Sigmoid colon (tissue), 7 donors: ENCODE data around the gene FAM43B. TPM values are rescaled to one million over a fixed set of nuclear protein-coding genes. Genes with fewer than 3 reads are reported as not detected.

ENCODE experiments used
- DNase-seq: peaks from one replicate; pipeline ENCODE4 v3.0.0-alpha.2; 2019
- H3K27ac ChIP-seq, 4 donors: fragments of 200-600 bp; sonication (generic); one replicate each; pipeline ENCODE4 v1.5.1; 2016 to 2019; ENCODE audit warnings: mild to moderate bottlenecking in 1 of 4
- H3K27me3 ChIP-seq, 3 donors: fragments of 200-600 bp; sonication (generic); one replicate each; pipeline ENCODE4 v1.5.1; 2019; ENCODE audit warnings: mild to moderate bottlenecking in 1 of 3
- H3K36me3 ChIP-seq, 4 donors: fragments of 200-600 bp; sonication (generic); one replicate each; pipeline ENCODE4 v1.5.1; 2016 to 2019
- H3K4me1 ChIP-seq, 4 donors: fragments of 200-600 bp; sonication (generic); one replicate each; pipeline ENCODE4 v1.5.1; 2017 to 2019
- H3K4me3 ChIP-seq, 4 donors: fragments of 200-600 bp; sonication (generic); one replicate each; pipeline ENCODE4 v1.5.1; 2017 to 2019; ENCODE audit warnings: mild to moderate bottlenecking in 2 of 4, moderate library complexity in 1 of 4
- H3K9me3 ChIP-seq, 4 donors: fragments of 200-600 bp in 3 of 4; sonication (generic) in 3 of 4; one replicate each; pipeline versions ENCODE4 v1.5.1 to v1.6.1; 2013 to 2019
- CTCF ChIP-seq, 4 experiments: fragments of 450-650 bp in 3 of 4; fragments of 200-600 bp in 1 of 4; IDR thresholded peaks; one replicate each; pipeline ENCODE4 v1.5.1; 2016 to 2019; ENCODE audit warnings: antibody characterized with exemption in 4 of 4, mild to moderate bottlenecking in 3 of 4, moderate library complexity in 2 of 4
- EP300 ChIP-seq, 4 donors: sonication (generic); formaldehyde crosslinking; IDR thresholded peaks; one replicate each; pipeline ENCODE4 v1.6.1; 2017; ENCODE audit warnings: antibody characterized with exemption in 4 of 4
- POLR2A ChIP-seq, 2 donors: fragments of 450-650 bp; IDR thresholded peaks; one replicate each; pipeline ENCODE4 v1.6.1; 2016; ENCODE audit warnings: antibody characterized with exemption in 2 of 2, mild to moderate bottlenecking in 2 of 2, moderate library complexity in 2 of 2
- POLR2AphosphoS5 ChIP-seq, 4 donors: sonication (generic); formaldehyde crosslinking; IDR thresholded peaks; one replicate each; pipeline ENCODE4 v1.6.1; 2017; ENCODE audit warnings: antibody characterized with exemption in 4 of 4
- WGBS, 2 donors: extraction: QIAGEN DNeasy Blood & Tissue Kit; methylation state at CpG; one replicate each; pipeline ENCODE4 v1.1.7; 2013; 5-methylcytosine and 5-hydroxymethylcytosine counted together
- intact Hi-C: fragments of 100-400 bp; cut with DNase I; formaldehyde crosslinking; loops from one replicate; pipeline ENCODE4 v1.15.1; 2023
- polyA plus RNA-seq, 3 donors: library from polyadenylated mRNA; stranded (reverse); fragments of 200-250 nt; gene quantifications; one replicate each; pipeline ENCODE4 v1.2.3, GENCODE V29; 2013
- total RNA-seq, 4 donors: library from RNA; depleted of rRNA; stranded (reverse); fragments of >200 nt; gene quantifications; one replicate each; pipeline ENCODE4 v1.1.0, GENCODE V29; 2016
- donor health status: healthy with polysubstance abuse.
- donor health status: Bipolar disorder and iron deficiency.
- donor health status: healthy.

Gene FAM43B
- total and polyA plus RNA-seq, 7 donors: 0.23 to 1.7 (median 1.1) TPM; not detected in 1

- no peak for DNase-seq
- 65 to 70% methylated on average over 13 of the region's 13 CpGs for WGBS, 2 donors
- intact Hi-C loops: no loop called here
- H3K9me3 ChIP-seq: no peaks in the 10 kb centered on the region
- H3K4me1 ChIP-seq: no peaks in the 10 kb centered on the region
- H3K4me3 ChIP-seq: no peak overlapping the region
- no peaks in the 10 kb centered on the region for H3K36me3 ChIP-seq
- no peak overlapping the region for H3K27ac ChIP-seq
- no peak for TF ChIP-seq EP300 (IDR thresholded peaks at IDR 0.05)
- TF ChIP-seq CTCF (IDR thresholded peaks at IDR 0.05): no peak
- TF ChIP-seq POLR2AphosphoS5 (IDR thresholded peaks at IDR 0.05): no peak
- no peak for TF ChIP-seq POLR2A (IDR thresholded peaks at IDR 0.05)
- peaks cover 0 to 7% (median 0%) of the 10 kb centered on the region in 3 donors for H3K27me3 ChIP-seq
Observed at GRCh38 chr1:20578721-20579395, 26.5 kb downstream of the FAM43B start.

GRCh38 chr1:20584890-20585289 lies 32.5 kb downstream of the FAM43B start:
- Histone ChIP-seq H3K4me3 (no peak overlapping the region), H3K9me3 (no peaks in the 10 kb centered on the region), H3K4me1 (peaks cover 0 to 12% (median 8%) of the 10 kb centered on the region in 4 donors), H3K36me3 (no peaks in the 10 kb centered on the region), H3K27me3 (peaks cover 0 to 32% (median 28%) of the 10 kb centered on the region in 3 donors), H3K27ac (no peak overlapping the region)
- intact Hi-C loops: no loop called here
- 58 to 77% methylated on average over 2 of the region's 2 CpGs for WGBS, 2 donors
- TF ChIP-seq POLR2AphosphoS5 (IDR thresholded peaks at IDR 0.05) (no peak), POLR2A (IDR thresholded peaks at IDR 0.05) (no peak), EP300 (IDR thresholded peaks at IDR 0.05) (no peak), CTCF (IDR thresholded peaks at IDR 0.05) (no peak)
- DNase-seq: no peak

- Histone ChIP-seq H3K36me3 (no peaks in the 10 kb centered on the region), H3K4me3 (no peak overlapping the region), H3K27me3 (peaks cover 0 to 45% (median 36%) of the 10 kb centered on the region in 3 donors), H3K4me1 (peaks cover 0 to 14% (median 8%) of the 10 kb centered on the region in 4 donors), H3K9me3 (no peaks in the 10 kb centered on the region), H3K27ac (peak overlapping the region in 1 of 4 donors; percentile 10)
- no peak for TF ChIP-seq CTCF (IDR thresholded peaks at IDR 0.05)
- TF ChIP-seq POLR2A (IDR thresholded peaks at IDR 0.05): no peak
- WGBS, 2 donors: 66 to 85% methylated on average over 10 of the region's 10 CpGs
- intact Hi-C loops: no loop called here
- no peak for DNase-seq
Observed at GRCh38 chr1:20586953-20587660, 34.7 kb downstream of the FAM43B start.

- H3K27ac ChIP-seq: peak overlapping the region in 2 of 4 donors; percentile 10 to 69
Observed at GRCh38 chr1:20587661-20588053, 35.3 kb downstream of the FAM43B start.

GRCh38 chr1:20588634-20589225 lies 36.4 kb downstream of the FAM43B start, which contains the start of gene CDA:
Gene CDA, plus strand, starts transcription at chr1:20589097. Its CDS starts 33 bp downstream, at chr1:20589130.
- intact Hi-C loops: no loop called here
- TF ChIP-seq POLR2AphosphoS5 (IDR thresholded peaks at IDR 0.05) (no peak), EP300 (IDR thresholded peaks at IDR 0.05) (no peak), CTCF (IDR thresholded peaks at IDR 0.05) (no peak)
- Histone ChIP-seq H3K36me3 (no peaks in the 10 kb centered on the region), H3K27ac (peak within 1 kb of the TSS; percentile 56 to 69 (median 64)), H3K4me1 (peaks cover 0 to 14% (median 8%) of the 10 kb centered on the region in 4 donors), H3K27me3 (peaks cover 0 to 45% (median 36%) of the 10 kb centered on the region in 3 donors), H3K4me3 (peak within 1 kb of the TSS in 3 of 4 donors; percentile 16 to 27 (median 16)), H3K9me3 (no peaks in the 10 kb centered on the region)
- DNase-seq: peak; percentile 69
- 7 to 27% methylated on average over 11 of the region's 11 CpGs for WGBS, 2 donors

More at GRCh38 chr1:20587661-20588053, 35.3 kb downstream of the FAM43B start:
- TF ChIP-seq POLR2AphosphoS5 (IDR thresholded peaks at IDR 0.05) (peak in 1 of 4 donors; percentile 20), EP300 (IDR thresholded peaks at IDR 0.05) (no peak)
- H3K27me3 ChIP-seq: peaks cover 0 to 45% (median 36%) of the 10 kb centered on the region in 3 donors
- DNase-seq: no peak
- no peaks in the 10 kb centered on the region for H3K36me3 ChIP-seq
- no peaks in the 10 kb centered on the region for H3K9me3 ChIP-seq
- no peak overlapping the region for H3K4me3 ChIP-seq
- WGBS, 2 donors: 23 to 60% methylated on average over 2 of the region's 2 CpGs
- peaks cover 0 to 14% (median 8%) of the 10 kb centered on the region in 4 donors for H3K4me1 ChIP-seq
- intact Hi-C loops: no loop called here
